ENCODE results near the gene ST6GALNAC3. TPM values are rescaled to one million over a fixed set of nuclear protein-coding genes. Genes with fewer than 3 reads are reported as not detected.

The ST6GALNAC3 gene
- total and polyA plus RNA-seq, 2 experiments from 2014 or later = 29.4 to 33.3 TPM

GRCh38 chr1:76187436-76187835, 112.9 kb downstream of the ST6GALNAC3 start:
- no peak for DNase-seq (ENCODE audit: low spot score)
- TF ChIP-seq EZH2 (IDR thresholded peaks at IDR 0.05; ENCODE audit: borderline replicate concordance) (no peak), EZH2phosphoT487 (IDR thresholded peaks at IDR 0.05; ENCODE audit: low read depth, severe bottlenecking, unreplicated experiment) (no peak), CTCF (IDR thresholded peaks at IDR 0.05; ENCODE audit: poor library complexity) (no peak)
- Histone ChIP-seq H3K79me2 (no peaks in the 10 kb centered on the region), H3K9me2 (replicated peaks; ENCODE audit: insufficient read depth) (no peaks in the 10 kb centered on the region), H3K4me1 (ENCODE audit: insufficient read depth) (no peaks in the 10 kb centered on the region), H3K4me2 (no peak overlapping the region), H3K27ac (no peak overlapping the region), H3K36me3 (replicated peaks; ENCODE audit: insufficient read depth, low read depth) (no peaks in the 10 kb centered on the region), H3K9me3 (ENCODE audit: low read depth) (no peaks in the 10 kb centered on the region), H4K20me1 (ENCODE audit: insufficient read depth, poor library complexity, severe bottlenecking) (no peaks in the 10 kb centered on the region), H3K4me3 (no peak overlapping the region), H3K27me3 (no peaks in the 10 kb centered on the region), H2AFZ (no peak overlapping the region)
- WGBS (ENCODE audit: low lambda C conversion rate, missing lambda C conversion rate) = 91% methylated on average over 3 of the region's 3 CpGs

DNA sequence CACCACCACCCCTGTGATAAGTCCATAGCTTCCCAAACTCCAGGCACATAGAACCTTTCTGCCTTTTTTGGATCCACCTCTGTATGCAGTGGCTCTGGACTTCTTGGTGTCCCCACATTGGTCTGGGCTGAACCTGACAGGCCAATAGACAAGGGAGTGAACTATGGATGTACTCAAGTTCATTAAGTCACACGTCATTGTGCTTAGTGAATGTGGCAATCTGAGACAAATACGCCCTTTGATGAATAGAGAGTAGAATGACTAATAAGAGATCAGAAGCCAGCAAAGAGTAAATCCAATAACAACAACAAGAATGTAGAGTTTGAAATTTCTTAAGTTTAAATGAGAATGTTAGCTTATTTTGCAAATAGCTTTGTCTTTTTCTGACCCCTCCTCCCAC, 114.8 kb downstream of the ST6GALNAC3 start:
- DNase-seq (ENCODE audit: low spot score) = no peak
- Histone ChIP-seq H3K36me3 (replicated peaks; ENCODE audit: insufficient read depth, low read depth) (no peaks in the 10 kb centered on the region), H3K9me3 (ENCODE audit: low read depth) (no peaks in the 10 kb centered on the region), H3K79me2 (no peaks in the 10 kb centered on the region), H3K27ac (no peak overlapping the region), H3K4me1 (ENCODE audit: insufficient read depth) (no peaks in the 10 kb centered on the region), H3K9me2 (replicated peaks; ENCODE audit: insufficient read depth) (no peaks in the 10 kb centered on the region), H2AFZ (no peak overlapping the region), H3K27me3 (no peaks in the 10 kb centered on the region), H3K4me3 (no peak overlapping the region), H3K4me2 (no peak overlapping the region), H4K20me1 (ENCODE audit: insufficient read depth, poor library complexity, severe bottlenecking) (no peaks in the 10 kb centered on the region)
- no peak for TF ChIP-seq EZH2phosphoT487 (IDR thresholded peaks at IDR 0.05; ENCODE audit: low read depth, severe bottlenecking, unreplicated experiment)
- TF ChIP-seq EZH2 (IDR thresholded peaks at IDR 0.05; ENCODE audit: borderline replicate concordance) = no peak
- TF ChIP-seq CTCF (IDR thresholded peaks at IDR 0.05; ENCODE audit: poor library complexity) = no peak
- WGBS (ENCODE audit: low lambda C conversion rate, missing lambda C conversion rate) = 50% methylated on average over 2 of the region's 2 CpGs

- no peaks in the 10 kb centered on the region for H3K9me3 ChIP-seq (ENCODE audit: low read depth)
- no peak overlapping the region for H3K4me2 ChIP-seq
- no peak overlapping the region for H2AFZ ChIP-seq
- H3K36me3 ChIP-seq (replicated peaks; ENCODE audit: insufficient read depth, low read depth) = no peaks in the 10 kb centered on the region
- no peak for DNase-seq (ENCODE audit: low spot score)
- no peaks in the 10 kb centered on the region for H3K4me1 ChIP-seq (ENCODE audit: insufficient read depth)
- H3K79me2 ChIP-seq = no peaks in the 10 kb centered on the region
- TF ChIP-seq EZH2 (IDR thresholded peaks at IDR 0.05; ENCODE audit: borderline replicate concordance) (no peak), CTCF (IDR thresholded peaks at IDR 0.05; ENCODE audit: poor library complexity) (no peak), EZH2phosphoT487 (IDR thresholded peaks at IDR 0.05; ENCODE audit: low read depth, severe bottlenecking, unreplicated experiment) (no peak)
- H3K4me3 ChIP-seq = no peak overlapping the region
- no peaks in the 10 kb centered on the region for H4K20me1 ChIP-seq (ENCODE audit: insufficient read depth, poor library complexity, severe bottlenecking)
- H3K27me3 ChIP-seq = no peaks in the 10 kb centered on the region
- no peaks in the 10 kb centered on the region for H3K9me2 ChIP-seq (replicated peaks; ENCODE audit: insufficient read depth)
- no peak overlapping the region for H3K27ac ChIP-seq
- 88% methylated on average over 4 of the region's 4 CpGs for WGBS (ENCODE audit: low lambda C conversion rate, missing lambda C conversion rate)
These were observed 116.3 kb downstream of the ST6GALNAC3 start for GRCh38 chr1:76190749-76191424.

Measured in hepatocyte (in vitro differentiated cells).